ENCODE results near the gene ANOS1. TPM values are rescaled to one million over a fixed set of nuclear protein-coding genes. Genes with fewer than 3 reads are reported as not detected.
A peak's percentile ranks its signal among the peaks of the same experiment; 100 is the strongest.
"Not testable (repeated sequence)": the region's sequence is repeated elsewhere in the genome, so short reads cannot be mapped to it uniquely, and the experiment has no call there.

ANOS1 gene
- total RNA-seq, 1 experiment from 2014 or later: 0.05 TPM

DNA sequence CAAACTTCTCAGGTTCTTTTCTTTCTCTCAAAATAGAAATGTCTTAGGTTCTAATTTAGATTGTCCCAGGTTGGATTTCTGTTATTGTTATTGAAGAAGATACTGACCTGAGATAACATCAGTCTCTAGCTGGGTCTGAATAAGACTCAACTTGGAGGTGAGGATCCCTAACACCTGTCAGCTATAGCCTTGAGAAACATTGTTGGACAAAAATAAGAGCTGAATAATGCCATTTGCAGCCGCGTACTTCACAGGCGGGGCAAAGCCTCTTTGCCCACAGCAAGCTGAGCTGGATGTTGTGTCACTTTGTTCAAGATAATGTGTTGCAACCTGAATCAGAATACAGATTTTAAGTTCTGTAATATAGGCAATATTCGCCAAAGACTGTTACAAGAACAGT, 231.7 kb downstream of the ANOS1 start:
- H3K9me3 Mint-ChIP-seq (ENCODE audit: unreplicated experiment): peaks cover 15% of the 10 kb centered on the region
- TF ChIP-seq, protein P1, sequence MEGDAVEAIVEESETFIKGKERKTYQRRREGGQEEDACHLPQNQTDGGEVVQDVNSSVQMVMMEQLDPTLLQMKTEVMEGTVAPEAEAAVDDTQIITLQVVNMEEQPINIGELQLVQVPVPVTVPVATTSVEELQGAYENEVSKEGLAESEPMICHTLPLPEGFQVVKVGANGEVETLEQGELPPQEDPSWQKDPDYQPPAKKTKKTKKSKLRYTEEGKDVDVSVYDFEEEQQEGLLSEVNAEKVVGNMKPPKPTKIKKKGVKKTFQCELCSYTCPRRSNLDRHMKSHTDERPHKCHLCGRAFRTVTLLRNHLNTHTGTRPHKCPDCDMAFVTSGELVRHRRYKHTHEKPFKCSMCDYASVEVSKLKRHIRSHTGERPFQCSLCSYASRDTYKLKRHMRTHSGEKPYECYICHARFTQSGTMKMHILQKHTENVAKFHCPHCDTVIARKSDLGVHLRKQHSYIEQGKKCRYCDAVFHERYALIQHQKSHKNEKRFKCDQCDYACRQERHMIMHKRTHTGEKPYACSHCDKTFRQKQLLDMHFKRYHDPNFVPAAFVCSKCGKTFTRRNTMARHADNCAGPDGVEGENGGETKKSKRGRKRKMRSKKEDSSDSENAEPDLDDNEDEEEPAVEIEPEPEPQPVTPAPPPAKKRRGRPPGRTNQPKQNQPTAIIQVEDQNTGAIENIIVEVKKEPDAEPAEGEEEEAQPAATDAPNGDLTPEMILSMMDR (IDR thresholded peaks at IDR 0.05; ENCODE audit: unreplicated experiment): no peak
- H3K4me3 Mint-ChIP-seq (ENCODE audit: unreplicated experiment): no peak overlapping the region
- H3K27me3 Mint-ChIP-seq (ENCODE audit: insufficient read depth, unreplicated experiment): peaks cover 10% of the 10 kb centered on the region
- intact Hi-C loops (cut with micrococcal nuclease): no loop called here
- BruUV-seq (replicated peaks): no TSS peak
- no peaks in the 10 kb centered on the region for H3K4me1 Mint-ChIP-seq (ENCODE audit: insufficient read depth, unreplicated experiment)
- CTCF ChIA-PET: no interaction called here
- no peak overlapping the region for H3K27ac Mint-ChIP-seq (ENCODE audit: low read depth, unreplicated experiment)
- H3K36me3 Mint-ChIP-seq (ENCODE audit: insufficient read depth, unreplicated experiment): no peaks in the 10 kb centered on the region
- POLR2A ChIA-PET: no interaction called here
- no peak for DNase-seq (ENCODE audit: unreplicated experiment)

DNA sequence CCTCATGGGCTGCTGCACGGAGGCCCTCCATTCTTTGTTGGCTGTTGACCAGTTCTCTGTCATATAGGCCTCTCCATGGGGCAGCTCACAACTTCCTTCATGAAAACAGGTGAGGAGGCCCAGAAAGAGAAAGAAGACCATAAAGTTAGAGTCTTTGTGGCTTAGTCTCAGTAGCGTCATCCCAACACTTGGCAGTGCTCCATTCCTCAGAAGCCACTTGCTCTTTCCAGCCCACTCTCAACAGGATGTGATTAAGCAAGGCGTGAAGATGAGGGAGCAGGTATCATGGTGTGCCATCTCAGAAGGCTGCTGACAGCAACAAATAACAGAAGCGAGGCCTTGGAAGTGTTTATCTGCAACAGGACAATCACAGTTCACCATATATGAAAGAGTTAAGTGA, 236.9 kb downstream of the ANOS1 start:
- DNase-seq (ENCODE audit: unreplicated experiment): peak; percentile 22
- Mint-ChIP-seq H3K27me3 (ENCODE audit: insufficient read depth, unreplicated experiment) (peaks cover 10% of the 10 kb centered on the region), H3K9me3 (ENCODE audit: unreplicated experiment) (peaks cover 15% of the 10 kb centered on the region)
- BruUV-seq (replicated peaks); CTCF ChIA-PET; POLR2A ChIA-PET; H3K4me3 Mint-ChIP-seq (ENCODE audit: unreplicated experiment); H3K4me1 Mint-ChIP-seq (ENCODE audit: insufficient read depth, unreplicated experiment); intact Hi-C loops (cut with micrococcal nuclease); H3K27ac Mint-ChIP-seq (ENCODE audit: low read depth, unreplicated experiment); H3K36me3 Mint-ChIP-seq (ENCODE audit: insufficient read depth, unreplicated experiment): not testable (repeated sequence)

DNA sequence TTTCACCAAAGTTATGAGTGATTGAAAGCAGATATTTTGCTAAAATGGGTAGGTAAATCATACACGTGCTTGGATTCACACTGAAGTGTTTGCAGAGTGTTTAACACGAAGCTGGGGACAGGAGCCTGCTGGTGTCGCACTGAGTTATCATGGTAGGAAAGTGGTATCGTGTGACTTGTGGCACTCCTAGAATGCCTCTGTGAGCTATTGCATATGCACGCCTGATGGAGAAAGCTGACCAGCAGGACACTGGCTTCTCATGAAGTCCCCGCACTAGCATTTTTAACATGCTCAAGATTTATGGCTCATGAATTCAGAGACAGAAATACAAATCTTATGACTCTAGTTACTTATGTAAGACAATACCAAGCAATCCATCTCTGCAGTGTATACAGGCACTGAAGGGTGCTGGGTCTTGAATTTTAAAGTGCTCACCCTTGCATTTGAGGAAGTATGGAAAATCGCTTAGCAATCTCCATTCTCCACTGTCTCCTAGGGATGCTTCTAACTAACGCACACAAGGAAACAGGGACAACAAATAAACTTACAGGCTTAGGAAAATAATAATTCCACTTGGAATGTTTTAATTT, 247.5 kb downstream of the ANOS1 start:
- H3K27me3 Mint-ChIP-seq (ENCODE audit: insufficient read depth, unreplicated experiment): no peaks in the 10 kb centered on the region
- H3K36me3 Mint-ChIP-seq (ENCODE audit: insufficient read depth, unreplicated experiment): no peaks in the 10 kb centered on the region
- no TSS peak for BruUV-seq (replicated peaks)
- H3K4me1 Mint-ChIP-seq (ENCODE audit: insufficient read depth, unreplicated experiment): no peaks in the 10 kb centered on the region
- DNase-seq (ENCODE audit: unreplicated experiment): no peak
- CTCF ChIA-PET: interaction anchor here (0.7 kb wide), 1 partner anchor 161 kb away, joined by 3 read pairs; no protein-coding TSS in a partner anchor
- intact Hi-C loops (cut with micrococcal nuclease): no loop called here
- H3K4me3 Mint-ChIP-seq (ENCODE audit: unreplicated experiment): no peak overlapping the region
- TF ChIP-seq, protein P1 (IDR thresholded peaks at IDR 0.05; ENCODE audit: unreplicated experiment): no peak
- POLR2A ChIA-PET: interaction anchor here (0.6 kb wide), 1 partner anchor 19 kb away, joined by 3 read pairs; no protein-coding TSS in a partner anchor
- peaks cover 10% of the 10 kb centered on the region for H3K9me3 Mint-ChIP-seq (ENCODE audit: unreplicated experiment)
- no peak overlapping the region for H3K27ac Mint-ChIP-seq (ENCODE audit: low read depth, unreplicated experiment)

Other genes starting within 250 kb of the ANOS1 start
- not detected in 2 replicates for gene FAM9A, start 69.2 kb upstream of the ANOS1 start, total RNA-seq (2022)